NCI-H1048 (cell line): Measurements from ENCODE around the gene MFNG.

Experiments used
- DNase-seq: peaks from one replicate; lab custom pipeline; 2025; lab: John Stamatoyannopoulos, UW

Gene MFNG

GRCh38 chr22:37448516-37449127, 37.6 kb downstream of the MFNG start:
- no peak for DNase-seq

GRCh38 chr22:37445501-37445900, 40.7 kb downstream of the MFNG start:
- DNase-seq: no peak

- DNase-seq: no peak
These were observed 42.2 kb downstream of the MFNG start for GRCh38 chr22:37443977-37444376.

GRCh38 chr22:37443086-37443485, 43.1 kb downstream of the MFNG start:
- DNase-seq: no peak

- DNase-seq: no peak
These were observed 43.6 kb downstream of the MFNG start for GRCh38 chr22:37442537-37442936.

- no peak for DNase-seq
These were observed 44.0 kb downstream of the MFNG start for GRCh38 chr22:37442135-37442534.

- no peak for DNase-seq
These were observed 45.3 kb downstream of the MFNG start for GRCh38 chr22:37440875-37441274.

GRCh38 chr22:37439347-37439746, 46.8 kb downstream of the MFNG start:
- no peak for DNase-seq

GRCh38 chr22:37435970-37436603, 50.1 kb downstream of the MFNG start:
- no peak for DNase-seq

GRCh38 chr22:37433786-37434185, 52.4 kb downstream of the MFNG start:
- DNase-seq: no peak

- no peak for DNase-seq
These were observed 53.5 kb downstream of the MFNG start for GRCh38 chr22:37432708-37433054.

- DNase-seq: no peak
These were observed 54.1 kb downstream of the MFNG start for GRCh38 chr22:37431801-37432707.

GRCh38 chr22:37431366-37431765, 54.8 kb downstream of the MFNG start:
- DNase-seq: no peak

GRCh38 chr22:37430941-37431340, 55.2 kb downstream of the MFNG start:
- no peak for DNase-seq

GRCh38 chr22:37428649-37429586, 57.3 kb downstream of the MFNG start:
- DNase-seq: peak; percentile 15

- no peak for DNase-seq
These were observed 58.2 kb downstream of the MFNG start for GRCh38 chr22:37427711-37428635.

- DNase-seq: no peak
These were observed 59.0 kb downstream of the MFNG start, which contains the start of gene ELFN2 for GRCh38 chr22:37427135-37427710. TSS of gene ELFN2 (minus strand) at chr22:37427479. CDS start at chr22:37375534, 51,945 bp downstream.

GRCh38 chr22:37426706-37427134, 59.5 kb downstream of the MFNG start:
- DNase-seq: no peak

- DNase-seq: no peak
These were observed 60.1 kb downstream of the MFNG start for GRCh38 chr22:37425800-37426705.
